HepG2 (cell line): Measurements from ENCODE around the gene PDLIM5. TPM values are rescaled to one million over a fixed set of nuclear protein-coding genes. Genes with fewer than 3 reads are reported as not detected.
A peak's percentile ranks its signal among the peaks of the same experiment; 100 is the strongest.

Source experiments
- ARID4A ChIP-seq: sonication (generic); formaldehyde crosslinking; IDR thresholded peaks from 2 replicates; pipeline ENCODE4 v1.5.0; 2020; ENCODE audit warnings: mild to moderate bottlenecking, missing genetic modification reagents, borderline replicate concordance
- CCAR2 ChIP-seq: fragments of 200-400 bp; formaldehyde crosslinking; optimal IDR thresholded peaks from 2 replicates; pipeline ENCODE3; 2018; ENCODE audit warnings: low read depth, mild to moderate bottlenecking, low read length, moderate library complexity
- FOSL1 ChIP-seq: sonication (generic); formaldehyde crosslinking; IDR thresholded peaks from 2 replicates; pipeline ENCODE4 v1.9.0; 2021; ENCODE audit warnings: missing genetic modification reagents, borderline replicate concordance
- GZF1 ChIP-seq: sonication (generic); formaldehyde crosslinking; IDR thresholded peaks from 2 replicates; pipeline ENCODE4 v1.5.1; 2020; ENCODE audit warnings: mild to moderate bottlenecking, missing genetic modification reagents
- HOXA3 ChIP-seq: sonication (generic); formaldehyde crosslinking; IDR thresholded peaks from 2 replicates; pipeline ENCODE4 v1.5.0; 2020; ENCODE audit warnings: missing genetic modification reagents
- HOXA5 ChIP-seq: sonication (generic); formaldehyde crosslinking; IDR thresholded peaks from 2 replicates; pipeline ENCODE4 v1.4.0; 2020; ENCODE audit warnings: missing genetic modification reagents
- KAT7 ChIP-seq: IDR thresholded peaks from 2 replicates; pipeline ENCODE4 v1.6.1; 2018; ENCODE audit warnings: borderline replicate concordance, missing compliant biosample characterization
- MXD1 ChIP-seq: sonication (generic); formaldehyde crosslinking; IDR thresholded peaks from 2 replicates; pipeline ENCODE4 v1.4.0; 2020; ENCODE audit warnings: mild to moderate bottlenecking, missing genetic modification reagents
- MXD3 ChIP-seq: IDR thresholded peaks from 2 replicates; pipeline ENCODE4 v1.6.1; 2016; ENCODE audit warnings: mild to moderate bottlenecking, missing biosample characterization, missing genetic modification reagents
- SMARCC2 ChIP-seq: fragments of 450-650 bp; IDR thresholded peaks from 2 replicates; pipeline ENCODE4 v1.6.1; 2017; ENCODE audit warnings: antibody characterized with exemption, mild to moderate bottlenecking
- ZNF407 ChIP-seq: sonication (generic); formaldehyde crosslinking; IDR thresholded peaks from one replicate; pipeline ENCODE4 v1.5.1; 2020; ENCODE audit warnings: mild to moderate bottlenecking, missing genetic modification reagents; ENCODE audit errors: not compliant biosample characterization
- ZNF512 ChIP-seq: sonication (generic); formaldehyde crosslinking; IDR thresholded peaks from 2 replicates; pipeline ENCODE4 v1.4.0; 2020; ENCODE audit warnings: mild to moderate bottlenecking, missing genetic modification reagents
- ZNF546 ChIP-seq: sonication (generic); formaldehyde crosslinking; conservative IDR thresholded peaks from 2 replicates; pipeline ENCODE4 v1.8.1; 2023; ENCODE audit warnings: mild to moderate bottlenecking, missing genetic modification reagents
- ZNF607 ChIP-seq: sonication (generic); formaldehyde crosslinking; IDR thresholded peaks from 2 replicates; pipeline ENCODE4 v1.5.1; 2020; ENCODE audit warnings: missing genetic modification reagents, mild to moderate bottlenecking, borderline replicate concordance
- polyA plus RNA-seq, 8 experiments: library from polyadenylated mRNA; depleted of rRNA in 3 of 8; stranded (reverse) in 7 of 8; unstranded in 1 of 8; fragments of >200 nt; fragmentation: Illumina TruSeq in 4 of 8; extraction: Trizol in 4 of 8; gene quantifications; 2 replicates each; pipeline versions ENCODE4 v1.2.1 to v1.2.3, GENCODE V29; 2011 to 2016; ENCODE audit warnings: low read depth in 4 of 8, missing spikeins in 1 of 8, mixed read lengths in 1 of 8; ENCODE audit not compliant: insufficient read depth in 1 of 8
- total RNA-seq, 5 experiments: library from RNA; depleted of rRNA; stranded (reverse); fragments of >200 nt; fragmentation: Illumina TruSeq; extraction: Trizol; gene quantifications; 2 replicates each; pipeline ENCODE4 v1.2.3, GENCODE V29; 2016; ENCODE audit warnings: low read depth in 1 of 5

PDLIM5 gene
- total and polyA plus RNA-seq, 2 of the 13 experiments (the other 11 are each of a cell fraction or from before 2014, with no cell fraction given), result 52.8 to 119 TPM

- no peak for TF ChIP-seq ARID4A (CRISPR knock-in tag)
- peak; percentile 63; the same call in 1 of the 2 replicates for TF ChIP-seq HOXA3
- no peak for TF ChIP-seq SMARCC2
- no peak for TF ChIP-seq MXD3 (CRISPR knock-in tag)
- TF ChIP-seq ZNF546 (CRISPR knock-in tag), result no peak
- no peak for TF ChIP-seq FOSL1 (CRISPR knock-in tag)
- TF ChIP-seq HOXA5 (CRISPR knock-in tag), result no peak
- TF ChIP-seq ZNF512, result no peak
- no peak for TF ChIP-seq MXD1 (CRISPR knock-in tag)
- no peak; the same call in 1 of the 2 replicates for TF ChIP-seq KAT7 (CRISPR knock-in tag)
- TF ChIP-seq ZNF607 (CRISPR knock-in tag), result no peak
- no peak for TF ChIP-seq GZF1 (CRISPR knock-in tag)
- TF ChIP-seq ZNF407 (CRISPR knock-in tag), result no peak
- no peak for TF ChIP-seq CCAR2
Observed at GRCh38 chr4:94428884-94429283, 22.9 kb upstream of the PDLIM5 start (continued).
